GM08714 (cell line): Measurements from ENCODE around the gene SPANXC.
"Not testable (repeated sequence)": the region's sequence is repeated elsewhere in the genome, so short reads cannot be mapped to it uniquely, and the experiment has no call there.

Experiments
- H3K4me3 ChIP-seq: fragments of 200-500 bp; sonication (Bioruptor generic); 2 replicates; pipeline ENCODE4 v1.5.1; 2014; ENCODE audit warnings: mild to moderate bottlenecking, low read length, inconsistent platforms
- ZNF274 ChIP-seq: IDR thresholded peaks from 2 replicates; pipeline ENCODE4 v1.6.1; 2012; ENCODE audit warnings: mild to moderate bottlenecking, low read depth, low read length

SPANXC gene

GRCh38 chrX:141242417-141242816 lies at the start of gene SPANXC:
Gene SPANXC (minus strand): TSS chrX:141242517. CDS start chrX:141242457, 60 bp downstream.
- not testable (repeated sequence) for H3K4me3 ChIP-seq

DNA sequence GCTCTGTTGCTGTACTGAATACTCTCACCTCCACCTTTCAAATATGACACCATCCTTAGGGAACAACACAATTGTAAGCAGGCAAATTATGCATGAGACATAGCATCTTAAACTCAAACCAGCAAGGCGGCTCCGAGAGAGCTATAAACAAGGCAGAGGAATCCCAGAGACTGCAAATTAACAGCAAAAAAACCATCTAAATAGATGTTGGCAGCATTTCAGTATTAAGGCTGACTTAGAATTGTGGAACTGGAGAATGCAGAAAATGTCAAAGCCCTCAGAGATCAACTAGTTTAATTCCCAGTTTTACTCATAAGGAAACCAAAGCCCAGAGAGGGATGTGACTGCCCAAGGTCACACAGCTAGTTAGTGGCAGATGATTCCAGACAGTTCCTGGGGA lies 37.2 kb upstream of the SPANXC start:
- TF ChIP-seq ZNF274: no peak
- H3K4me3 ChIP-seq: no peak overlapping the region

- no peak overlapping the region for H3K4me3 ChIP-seq
- no peak for TF ChIP-seq ZNF274
These were observed 36.0 kb upstream of the SPANXC start for GRCh38 chrX:141278306-141278705.

- no peak for TF ChIP-seq ZNF274
- no peak overlapping the region for H3K4me3 ChIP-seq
These were observed 15.8 kb upstream of the SPANXC start for GRCh38 chrX:141258080-141258479.

- no peak overlapping the region for H3K4me3 ChIP-seq
- TF ChIP-seq ZNF274: no peak
These were observed 20.7 kb downstream of the SPANXC start for GRCh38 chrX:141221611-141222010.

DNA sequence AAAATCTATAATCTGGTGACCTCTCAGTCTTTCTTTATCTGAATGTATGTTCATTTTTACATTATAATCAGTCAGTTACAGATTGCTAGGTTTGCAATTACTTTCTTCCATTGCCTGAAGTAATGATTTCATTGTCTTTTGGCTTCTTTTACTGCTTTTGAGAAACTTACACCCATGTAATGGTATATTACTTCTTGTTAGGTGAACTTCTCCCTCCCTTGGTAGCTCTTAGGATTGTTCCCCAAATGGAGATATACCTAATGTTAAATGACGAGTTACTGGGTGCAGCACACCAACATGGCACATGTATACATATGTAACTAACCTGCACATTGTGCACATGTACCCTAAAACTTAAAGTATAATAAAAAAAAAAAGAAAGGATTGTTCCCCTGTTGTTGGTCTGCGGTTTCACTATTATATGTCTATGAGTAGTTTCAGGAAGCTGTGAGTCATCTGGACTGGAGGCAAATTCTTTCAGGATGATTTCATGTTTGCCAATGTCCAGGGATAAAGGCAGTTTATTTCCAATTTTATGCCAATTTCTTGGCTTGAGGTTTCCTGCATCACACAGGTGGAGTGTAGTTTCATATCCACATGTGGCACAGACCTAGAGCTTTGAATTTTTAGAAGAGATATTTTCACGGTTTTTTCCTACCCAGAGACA lies 21.8 kb downstream of the SPANXC start:
- TF ChIP-seq ZNF274: no peak
- no peak overlapping the region for H3K4me3 ChIP-seq

DNA sequence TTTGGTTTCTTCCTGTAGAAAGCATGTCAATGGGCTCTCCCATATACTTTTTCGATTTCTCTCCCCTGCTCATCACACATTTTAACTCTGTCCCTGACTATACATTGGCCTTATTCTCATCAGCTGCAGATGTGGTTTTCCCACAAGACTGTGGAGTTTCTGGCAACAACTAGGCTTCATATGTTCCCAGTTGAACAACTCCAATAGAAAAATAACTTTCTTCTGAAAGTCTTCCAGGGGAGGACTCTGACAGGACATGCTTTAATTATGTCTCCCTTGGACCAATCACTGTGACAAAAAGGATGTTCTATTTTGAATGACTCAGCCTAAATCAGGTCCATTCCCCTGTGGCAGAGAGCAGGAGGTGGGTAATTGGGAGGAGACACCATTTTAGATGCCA lies 28.1 kb downstream of the SPANXC start:
- H3K4me3 ChIP-seq: no peak overlapping the region
- no peak for TF ChIP-seq ZNF274

GRCh38 chrX:141201962-141202361 lies 40.4 kb downstream of the SPANXC start:
- H3K4me3 ChIP-seq: no peak overlapping the region
- TF ChIP-seq ZNF274: no peak
